SU-DHL-6 (cell line): Measurements from ENCODE around the gene GAB2.

ENCODE experiments used
- H2AFZ ChIP-seq: fragments of 200-600 bp; sonication (generic); 2 replicates; pipeline ENCODE4 v1.6.1; 2014; ENCODE audit warnings: low read depth, mild to moderate bottlenecking, moderate library complexity, mixed read lengths, antibody characterized with exemption, low read length; ENCODE audit not compliant: severe bottlenecking
- H3F3A ChIP-seq: fragments of 200-600 bp; shearing (Covaris generic); 2 replicates; pipeline ENCODE4 v1.6.0; 2016; ENCODE audit warnings: antibody characterized with exemption, mild to moderate bottlenecking; ENCODE audit not compliant: insufficient read depth
- H3K27ac ChIP-seq: fragments of 200-600 bp; sonication (generic); 2 replicates; pipeline ENCODE4 v1.5.1; 2016; ENCODE audit warnings: low read depth, mild to moderate bottlenecking, low read length, moderate library complexity, mixed read lengths
- H3K27me3 ChIP-seq: fragments of 200-600 bp; sonication (generic), shearing (Covaris generic); 2 replicates; pipeline ENCODE4 v1.6.0; 2014; ENCODE audit warnings: mild to moderate bottlenecking, low read length
- H3K36me3 ChIP-seq: fragments of 200-600 bp; sonication (generic); 2 replicates; pipeline ENCODE4 v1.6.1; 2014; ENCODE audit warnings: mild to moderate bottlenecking, low read length, mixed read lengths
- H3K4me2 ChIP-seq: fragments of 300-600, 200-600 bp; shearing (Covaris generic), sonication (generic); 2 replicates; pipeline ENCODE4 v1.6.0; 2014; ENCODE audit warnings: low read length, low read depth, mild to moderate bottlenecking; ENCODE audit not compliant: poor library complexity, severe bottlenecking
- H3K4me3 ChIP-seq: fragments of 200-600 bp; sonication (generic); 2 replicates; pipeline ENCODE4 v1.5.1; 2014; ENCODE audit warnings: antibody characterized with exemption, low read length, mild to moderate bottlenecking, mixed read lengths; ENCODE audit not compliant: insufficient read depth, poor library complexity, severe bottlenecking
- H3K79me2 ChIP-seq: fragments of 200-600 bp; sonication (generic); 2 replicates; pipeline ENCODE4 v1.6.1; 2014; ENCODE audit warnings: mild to moderate bottlenecking, low read length, moderate library complexity; ENCODE audit not compliant: insufficient read depth
- H3K9ac ChIP-seq: fragments of 200-600 bp; sonication (generic); 2 replicates; pipeline ENCODE4 v1.7.0; 2014; ENCODE audit warnings: mild to moderate bottlenecking, low read length
- H3K9me2 ChIP-seq: fragments of 200-600 bp; sonication (generic); replicated peaks from 2 replicates; pipeline ENCODE4 v1.6.1; 2014; ENCODE audit warnings: low read length; ENCODE audit not compliant: insufficient read depth
- H3K9me3 ChIP-seq: fragments of 200-600 bp; sonication (generic); 2 replicates; pipeline ENCODE4 v1.6.1; 2014; ENCODE audit warnings: low read length, mixed read lengths; ENCODE audit not compliant: insufficient read depth
- H4K20me1 ChIP-seq: fragments of 200-600 bp; sonication (generic); 2 replicates; pipeline ENCODE4 v1.6.1; 2014; ENCODE audit warnings: low read depth, mild to moderate bottlenecking, antibody characterized with exemption, low read length, moderate library complexity, mixed read lengths
- CTCF ChIP-seq: fragments of 200-600 bp; sonication (generic); IDR thresholded peaks from one replicate; pipeline ENCODE4 v1.5.1; 2017; ENCODE audit warnings: antibody characterized with exemption, mild to moderate bottlenecking, low read length, moderate library complexity; ENCODE audit not compliant: insufficient read depth, poor library complexity, severe bottlenecking
- EZH2phosphoT487 ChIP-seq: fragments of 200-600 bp; sonication (generic), shearing (Covaris generic); conservative IDR thresholded peaks from 2 replicates; pipeline ENCODE4 v1.6.1; 2018; ENCODE audit warnings: mild to moderate bottlenecking, antibody characterized with exemption, low read length, moderate library complexity, mixed read lengths

GAB2 gene

DNA sequence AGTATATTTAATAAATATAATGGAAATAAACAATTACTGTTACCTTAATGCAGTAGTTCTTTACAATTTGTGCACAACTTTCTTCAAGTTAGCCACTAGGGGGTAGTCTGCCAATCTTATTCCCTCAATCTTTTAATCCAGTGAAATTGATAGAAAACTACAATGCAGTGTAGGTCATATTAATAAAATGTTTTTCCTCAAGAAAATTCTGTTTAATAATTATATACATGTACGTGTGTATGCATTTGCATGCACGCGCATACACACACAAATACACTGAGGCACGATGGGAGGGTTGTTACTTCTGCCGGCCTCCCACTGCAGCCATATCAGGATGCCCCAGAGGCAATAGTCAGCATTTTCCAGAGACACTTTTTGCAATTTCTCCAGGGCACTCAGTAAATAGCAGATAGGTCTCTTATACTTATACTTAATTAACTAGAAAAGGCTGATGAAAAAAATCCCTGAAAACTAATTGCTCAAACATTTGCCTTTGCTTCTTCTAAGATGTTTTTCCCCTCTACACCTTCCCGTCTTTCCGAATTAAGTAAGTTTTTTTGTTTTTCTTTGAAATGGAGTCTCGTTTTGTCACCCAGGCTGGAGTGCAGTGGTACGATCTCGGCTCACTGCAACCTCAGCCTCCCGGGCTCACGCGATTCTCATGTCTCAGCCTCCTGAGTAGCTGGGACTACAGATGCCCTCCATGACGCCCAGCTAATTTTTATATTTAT is 3.1 kb downstream of the GAB2 start:
- Histone ChIP-seq H3F3A (peaks cover 5% of the 10 kb centered on the region; the same call in 1 of the 2 replicates), H4K20me1 (no peaks in the 10 kb centered on the region), H3K27ac (no peak overlapping the region), H3K79me2 (no peaks in the 10 kb centered on the region), H3K4me3 (no peak overlapping the region), H3K27me3 (no peaks in the 10 kb centered on the region), H3K9ac (no peak overlapping the region), H3K9me2 (no peaks in the 10 kb centered on the region), H2AFZ (no peak overlapping the region), H3K36me3 (no peaks in the 10 kb centered on the region), H3K9me3 (no peaks in the 10 kb centered on the region), H3K4me2 (no peak overlapping the region)
- TF ChIP-seq CTCF, result peak; percentile 53
- TF ChIP-seq EZH2phosphoT487, result no peak

DNA sequence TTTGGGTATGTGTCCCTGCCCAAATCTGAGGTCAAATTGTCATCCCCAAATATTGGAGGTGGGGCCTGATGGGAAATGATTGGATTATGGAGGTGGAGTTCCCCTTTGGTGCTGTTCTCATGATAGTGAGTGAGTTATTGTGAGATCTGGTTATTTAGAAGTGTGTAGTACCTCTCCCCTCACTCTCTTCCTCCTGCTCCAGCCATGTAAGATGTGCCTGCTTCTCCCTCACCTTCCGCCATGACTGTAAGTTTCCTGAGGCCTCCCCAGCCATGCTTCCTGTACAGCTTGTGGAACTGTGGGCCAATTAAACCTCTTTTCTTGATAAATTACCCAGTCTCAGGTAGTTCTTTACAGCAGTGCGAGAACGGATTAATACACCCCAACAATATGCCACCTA is 9.0 kb downstream of the GAB2 start:
- H3F3A ChIP-seq, result no peaks in the 10 kb centered on the region
- no peak overlapping the region for H3K9ac ChIP-seq
- no peaks in the 10 kb centered on the region for H4K20me1 ChIP-seq
- no peaks in the 10 kb centered on the region for H3K9me2 ChIP-seq
- no peak overlapping the region for H2AFZ ChIP-seq
- TF ChIP-seq EZH2phosphoT487, result no peak
- TF ChIP-seq CTCF, result no peak
- H3K9me3 ChIP-seq, result no peaks in the 10 kb centered on the region
- H3K4me3 ChIP-seq, result no peak overlapping the region
- H3K27me3 ChIP-seq, result no peaks in the 10 kb centered on the region
- H3K4me2 ChIP-seq, result no peak overlapping the region
- H3K27ac ChIP-seq, result no peak overlapping the region
- H3K36me3 ChIP-seq, result no peaks in the 10 kb centered on the region
- no peaks in the 10 kb centered on the region for H3K79me2 ChIP-seq

GRCh38 chr11:78406568-78407196 is 10.9 kb downstream of the GAB2 start:
- Histone ChIP-seq H3K79me2 (no peaks in the 10 kb centered on the region), H3K27ac (no peak overlapping the region), H3K27me3 (no peaks in the 10 kb centered on the region), H3K4me3 (no peak overlapping the region), H3K4me2 (no peak overlapping the region), H3K9ac (no peak overlapping the region), H3F3A (no peaks in the 10 kb centered on the region), H4K20me1 (no peaks in the 10 kb centered on the region), H2AFZ (no peak overlapping the region), H3K36me3 (no peaks in the 10 kb centered on the region), H3K9me3 (no peaks in the 10 kb centered on the region), H3K9me2 (no peaks in the 10 kb centered on the region)
- TF ChIP-seq EZH2phosphoT487 (no peak), CTCF (no peak)
